Liver (tissue), 3 donors: ENCODE results near the gene VSIR.

Source experiments
- CTCF ChIP-seq: fragments of 150-350 bp; IDR thresholded peaks from 2 replicates; pipeline ENCODE4 v1.5.1; 2017; ENCODE audit warnings: improper control_type of control experiment, low read depth, low read length; ENCODE audit not compliant: missing input control
- GABPA ChIP-seq, 2 donors: IDR thresholded peaks in 1 of 2; conservative IDR thresholded peaks in 1 of 2; 2 replicates each; pipeline ENCODE4 v1.6.1; 2016; ENCODE audit warnings: antibody characterized with exemption in 2 of 2, mild to moderate bottlenecking in 1 of 2, moderate library complexity in 1 of 2
- REST ChIP-seq: IDR thresholded peaks from 2 replicates; pipeline ENCODE4 v1.6.1; 2016; ENCODE audit warnings: antibody characterized with exemption, mild to moderate bottlenecking
- RXRA ChIP-seq, 2 donors: IDR thresholded peaks; 2 replicates each; pipeline ENCODE4 v1.6.1; 2017 to 2018; ENCODE audit warnings: antibody characterized with exemption in 2 of 2, mild to moderate bottlenecking in 1 of 2
- SP1 ChIP-seq: IDR thresholded peaks from 2 replicates; pipeline ENCODE4 v1.6.1; 2018; ENCODE audit warnings: antibody characterized with exemption, mild to moderate bottlenecking
- YY1 ChIP-seq: IDR thresholded peaks from 2 replicates; pipeline ENCODE4 v1.6.1; 2016; ENCODE audit warnings: antibody characterized with exemption, mild to moderate bottlenecking
- donor health status: healthy.
- donor health status: healthy.

- no peak for TF ChIP-seq CTCF
- no peak for TF ChIP-seq SP1
- TF ChIP-seq GABPA (IDR thresholded peaks at IDR 0.05 in 1 of 2, conservative IDR thresholded peaks at IDR 0.05 in 1 of 2), result no peak
- no peak for TF ChIP-seq RXRA (IDR thresholded peaks at IDR 0.05)
- TF ChIP-seq YY1, result no peak
- no peak for TF ChIP-seq REST
Measured at GRCh38 chr10:71809628-71810027, 36.3 kb upstream of the VSIR start.
